ENCODE results near the gene CASKIN1.
"Not testable (repeated sequence)": the region's sequence is repeated elsewhere in the genome, so short reads cannot be mapped to it uniquely, and the experiment has no call there.

Gene CASKIN1

GRCh38 chr16:2209258-2210008, 13.0 kb upstream of the CASKIN1 start:
- DNase-seq: no peak

- DNase-seq: no peak
These were observed 12.4 kb upstream of the CASKIN1 start for GRCh38 chr16:2208772-2209171.

GRCh38 chr16:2208308-2208707, 11.9 kb upstream of the CASKIN1 start:
- DNase-seq: no peak

DNA sequence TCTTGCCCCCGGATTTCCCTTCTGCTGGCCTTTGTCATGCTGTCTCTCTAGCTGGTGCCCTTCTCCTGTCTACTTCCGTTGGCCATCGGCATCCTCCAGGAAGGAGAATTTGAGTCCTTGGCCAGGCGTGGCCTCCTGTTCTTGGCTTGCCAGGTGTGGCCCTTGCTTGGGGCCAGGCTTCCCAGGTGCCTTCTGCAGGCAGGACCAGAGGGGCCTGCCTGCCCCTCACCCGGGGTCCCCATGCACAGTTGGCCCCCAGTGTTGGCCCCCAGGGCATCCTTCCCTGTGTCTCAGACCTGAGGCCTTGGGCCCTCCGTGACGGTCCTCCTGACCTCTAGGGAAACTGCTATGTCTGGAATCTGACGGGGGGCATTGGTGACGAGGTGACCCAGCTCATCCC, 11.5 kb upstream of the CASKIN1 start:
- DNase-seq: no peak

DNA sequence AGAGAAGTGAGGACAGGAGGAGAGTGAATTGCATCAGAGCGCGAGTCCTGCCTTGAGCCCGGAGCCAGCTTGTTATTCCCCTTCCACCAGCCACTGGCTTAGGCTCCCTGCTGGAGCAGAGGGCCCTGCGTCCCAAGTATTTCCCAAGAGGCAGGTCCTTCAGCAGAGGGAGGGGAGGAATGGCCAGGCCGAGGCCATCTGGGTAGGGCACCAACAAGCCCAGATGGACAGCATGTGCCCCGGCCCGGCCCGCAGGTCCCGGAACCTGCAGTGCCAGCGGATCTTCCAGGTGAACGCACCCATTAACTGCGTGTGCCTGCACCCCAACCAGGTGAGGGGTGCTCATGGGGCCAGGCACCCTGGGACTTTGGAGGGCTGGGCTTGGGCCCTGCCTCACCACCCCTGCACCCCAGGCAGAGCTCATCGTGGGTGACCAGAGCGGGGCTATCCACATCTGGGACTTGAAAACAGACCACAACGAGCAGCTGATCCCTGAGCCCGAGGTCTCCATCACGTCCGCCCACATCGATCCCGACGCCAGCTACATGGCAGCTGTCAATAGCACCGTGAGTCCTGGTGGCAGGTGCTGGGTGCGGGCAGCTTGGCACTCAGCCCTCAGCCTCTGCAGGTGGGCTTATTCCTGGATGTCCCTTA, 10.5 kb upstream of the CASKIN1 start:
- peak; percentile 33 to 50 (median 38) for DNase-seq

DNA sequence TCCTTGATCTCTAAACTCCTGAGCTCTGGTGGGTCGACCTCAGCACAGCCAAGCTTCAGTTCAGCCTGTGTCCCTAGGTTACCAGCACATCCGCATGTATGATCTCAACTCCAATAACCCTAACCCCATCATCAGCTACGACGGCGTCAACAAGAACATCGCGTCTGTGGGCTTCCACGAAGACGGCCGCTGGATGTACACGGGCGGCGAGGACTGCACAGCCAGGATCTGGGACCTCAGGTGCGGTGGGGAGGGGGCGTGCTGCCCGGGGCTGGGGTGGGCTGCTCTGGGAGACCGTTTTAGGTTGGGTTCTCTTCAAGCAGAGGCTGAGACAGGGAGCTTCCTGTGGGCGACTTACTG, 10.0 kb upstream of the CASKIN1 start:
- DNase-seq: no peak

DNA sequence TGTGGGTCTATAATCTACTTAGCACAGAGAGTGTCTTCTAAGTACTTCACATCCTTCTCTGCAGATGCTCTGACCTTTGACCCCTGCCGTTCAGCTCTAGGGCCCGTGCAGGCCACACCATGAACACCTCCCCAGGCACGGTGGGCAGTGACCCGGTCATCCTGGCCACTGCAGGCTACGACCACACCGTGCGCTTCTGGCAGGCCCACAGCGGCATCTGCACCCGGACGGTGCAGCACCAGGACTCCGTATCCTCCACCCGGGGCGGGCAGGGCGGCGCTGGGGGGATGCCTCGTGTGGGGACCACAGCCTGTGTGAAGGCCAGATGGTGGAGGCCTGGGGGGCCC, 9.5 kb upstream of the CASKIN1 start:
- DNase-seq: peak in 1 of 3 donors; percentile 16

- peak; percentile 88 to 95 (median 93) for DNase-seq
These were observed 8.9 kb upstream of the CASKIN1 start, which contains the start of gene MLST8 for GRCh38 chr16:2205104-2205966. TSS of gene MLST8 (plus strand) at chr16:2205454. CDS start at chr16:2206086, 632 bp downstream.

GRCh38 chr16:2204416-2205103, 8.2 kb upstream of the CASKIN1 start:
- DNase-seq: peak in 1 of 3 donors; percentile 25

- DNase-seq: not testable (repeated sequence)
These were observed 6.8 kb upstream of the CASKIN1 start for GRCh38 chr16:2203119-2203688.

- DNase-seq: no peak
These were observed 3.9 kb upstream of the CASKIN1 start for GRCh38 chr16:2200313-2200712.

DNA sequence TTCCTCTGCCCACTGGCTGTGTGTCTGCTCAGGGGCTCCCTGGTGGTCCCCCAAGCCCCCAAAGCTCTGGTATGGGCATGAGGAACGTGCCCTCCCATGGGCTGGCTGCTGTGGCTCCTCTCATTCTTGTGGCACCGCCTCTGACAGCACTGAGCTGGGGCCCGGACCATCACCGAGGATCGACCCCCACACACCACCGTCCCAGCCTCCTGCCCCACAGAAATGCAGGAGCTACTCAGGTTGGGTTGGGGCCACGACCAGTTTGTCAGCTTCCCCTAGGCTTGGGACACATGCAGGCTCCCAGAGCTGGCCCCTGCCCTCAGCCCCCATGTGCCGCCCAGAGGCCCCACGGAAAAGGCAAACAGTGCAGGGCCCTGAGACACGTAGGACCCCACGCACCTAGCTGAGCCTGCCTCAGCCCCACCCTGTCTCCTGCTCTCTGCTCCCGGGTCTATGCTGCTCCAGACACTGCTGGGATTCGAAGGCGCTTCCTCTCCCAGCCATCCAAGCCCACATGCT, 3.3 kb upstream of the CASKIN1 start:
- no peak for DNase-seq

DNA sequence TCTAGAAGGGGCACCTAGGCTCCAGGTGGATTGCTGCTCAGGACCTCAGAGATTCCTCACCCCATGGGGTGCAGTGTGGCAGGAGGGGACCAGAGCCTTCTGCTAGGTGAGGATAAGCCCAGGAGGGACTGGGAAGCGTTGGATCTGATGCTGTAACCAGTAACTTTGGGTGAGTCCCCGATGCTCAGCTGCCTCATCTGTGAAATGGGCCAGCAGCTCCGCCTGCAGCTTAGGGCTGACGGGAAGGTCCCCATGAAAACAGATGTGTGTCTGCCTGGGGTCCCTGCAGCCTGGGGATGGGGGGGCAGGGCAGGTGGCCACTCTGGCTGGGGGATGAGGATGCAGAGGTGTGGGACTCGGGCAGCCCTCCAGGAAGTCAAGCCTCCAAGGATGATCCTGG, 2.7 kb upstream of the CASKIN1 start:
- DNase-seq: no peak

DNA sequence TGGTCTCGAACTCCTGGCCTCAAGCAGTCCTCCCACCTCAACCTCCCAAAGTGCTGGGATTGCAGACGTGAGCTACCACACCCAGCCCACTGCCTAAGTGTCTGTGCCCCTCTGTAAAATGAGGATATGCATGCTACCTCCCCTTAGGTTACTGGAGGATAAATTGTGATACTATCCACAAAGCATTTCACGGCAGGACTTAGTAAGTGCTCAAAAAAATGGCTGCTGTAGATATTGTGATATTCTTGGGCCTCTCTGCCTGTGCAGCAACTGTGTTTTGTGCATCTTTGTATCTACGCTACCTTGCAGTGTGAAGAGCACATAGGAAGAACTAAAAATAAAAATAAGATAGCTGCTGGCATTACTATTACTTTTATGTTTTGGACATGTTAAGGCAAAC, 1.9 kb upstream of the CASKIN1 start:
- no peak for DNase-seq

GRCh38 chr16:2197765-2198164, 1.4 kb upstream of the CASKIN1 start:
- no peak for DNase-seq

DNA sequence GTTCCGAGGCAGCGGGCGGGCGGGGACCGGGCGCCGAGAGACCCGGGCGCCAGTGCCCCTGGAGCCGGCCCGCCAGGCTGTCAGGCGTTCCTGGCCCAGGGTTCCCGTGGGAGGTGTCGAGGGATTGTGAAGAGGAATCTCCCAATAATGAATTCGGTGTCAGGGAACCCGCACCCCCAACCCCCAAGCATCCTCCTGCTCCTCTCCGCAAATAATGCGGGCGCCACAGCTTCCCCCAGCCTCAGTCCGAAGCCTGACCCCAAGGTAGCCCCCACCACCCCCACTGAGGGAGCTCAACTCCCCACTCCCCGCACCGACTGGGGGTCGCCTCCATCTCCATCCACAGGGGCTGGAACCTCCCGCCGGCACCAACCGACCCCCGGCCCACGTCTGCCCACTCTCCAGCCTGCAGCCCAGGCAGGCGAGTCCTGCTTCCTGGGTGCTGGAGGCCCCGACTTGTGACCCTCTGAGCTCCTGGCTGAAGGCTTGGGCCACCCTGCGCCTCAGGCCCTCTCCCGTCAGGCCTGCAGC, 641 bp upstream of the CASKIN1 start:
- no peak for DNase-seq

- DNase-seq: no peak
These were observed 863 bp downstream of the CASKIN1 start for GRCh38 chr16:2195322-2196161.

DNA sequence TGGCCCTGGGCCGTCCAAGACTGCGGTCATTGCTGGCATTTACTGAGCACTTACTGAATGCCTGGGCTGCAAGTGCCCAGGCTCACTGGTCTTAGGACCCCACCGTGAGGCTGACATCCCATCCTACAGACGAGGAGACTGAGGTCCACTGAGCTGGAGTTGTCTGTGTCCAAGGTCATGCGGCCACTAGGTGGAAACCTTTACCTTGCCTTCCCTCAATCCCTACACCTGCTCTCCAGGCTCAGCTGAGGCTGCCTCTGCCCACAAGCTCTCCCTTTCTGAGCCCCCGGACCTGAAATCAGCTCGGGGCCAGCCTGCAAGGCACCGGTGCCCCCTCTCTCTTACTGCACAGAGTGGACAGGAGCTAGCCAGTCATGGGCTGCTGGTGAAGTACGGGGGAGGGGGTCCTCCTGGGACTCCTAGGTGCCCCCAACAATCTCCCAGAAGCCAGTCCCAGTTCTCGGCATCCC, 1.5 kb downstream of the CASKIN1 start:
- DNase-seq: peak; percentile 30 to 49 (median 39)

DNA sequence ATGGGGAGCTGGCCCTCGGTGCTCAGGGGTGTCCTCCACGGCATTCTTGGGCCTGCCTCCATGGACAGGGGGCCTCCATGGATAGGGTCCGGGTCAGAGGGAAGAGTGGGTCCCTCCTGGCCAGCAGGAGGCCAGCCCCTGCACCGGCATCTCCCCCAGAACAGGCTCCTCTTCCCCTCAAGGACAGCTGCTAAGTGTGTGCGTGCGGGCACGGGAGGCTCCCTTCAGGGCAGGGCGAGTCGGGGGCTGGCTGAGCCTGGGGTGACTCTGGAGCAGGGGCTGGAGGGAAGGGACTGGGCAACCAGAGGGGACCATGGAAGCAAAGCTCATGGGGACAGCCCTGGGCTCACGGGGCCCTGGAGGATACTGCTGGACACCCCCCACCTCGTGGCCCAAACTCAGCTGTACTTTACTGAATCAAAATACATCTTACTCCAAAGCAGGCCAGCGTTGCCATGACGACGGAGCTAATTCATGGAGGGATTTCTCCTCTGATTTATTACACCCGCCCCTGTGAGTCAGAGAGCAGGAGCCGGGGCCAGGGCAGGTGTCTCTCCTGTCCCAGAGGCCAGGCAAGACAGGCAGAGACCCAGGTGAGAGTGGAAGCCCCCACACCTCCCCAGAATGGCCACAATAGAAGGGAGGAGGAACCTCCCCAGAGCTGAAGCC, 2.1 kb downstream of the CASKIN1 start:
- peak in 1 of 3 donors; percentile 18 for DNase-seq

DNA sequence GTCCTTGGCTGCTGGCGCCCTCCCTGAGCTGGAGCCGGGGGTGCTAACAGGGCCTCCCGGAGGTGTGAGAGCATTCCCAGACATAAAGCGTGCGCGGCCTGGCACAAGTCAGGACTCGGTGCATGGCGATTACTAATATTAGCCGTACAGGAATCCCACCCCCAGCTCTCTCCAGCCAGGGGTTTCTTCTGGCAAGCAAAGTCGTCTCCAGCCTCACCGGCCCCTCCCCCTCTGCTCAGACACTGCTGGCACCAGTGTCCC, 5.0 kb downstream of the CASKIN1 start:
- no peak for DNase-seq
